Heart left ventricle (tissue), 13 donors: ENCODE results near the gene MED12.

Experiments used
- POLR2A ChIP-seq, 2 donors: fragments of 450-650 bp; IDR thresholded peaks; one replicate each; pipeline ENCODE4 v1.6.1; 2017; ENCODE audit warnings: antibody characterized with exemption in 2 of 2, mild to moderate bottlenecking in 2 of 2, moderate library complexity in 2 of 2
- TF ChIP-seq, protein P1 (sequence below), 12 donors: fragments of 200-600 bp; sonication (generic) in 4 of 12; IDR thresholded peaks; one replicate each; pipeline versions ENCODE4 v1.5.0 to v1.8.0; 2018 to 2022; ENCODE audit warnings: antibody characterized with exemption in 12 of 12, mild to moderate bottlenecking in 5 of 12
- donor health status: ischemic (EF 13 %, LVEDD 7.1; RV severe dilation, severe dysfunction).
- donor health status: DM: no; HTN: yes; CAD: no.
- donor health status: DM: no; HTN: no; CAD: no.
- donor health status: ischemic (EF 25% LVEDD 6.9; RV normal size, moderate dysfunction).
- donor health status: ischemic (EF 25% LVEDD 5.7; RV mildly dilated, moderate dysfunction).
- donor health status: ischemic (EF 35%, LVEDD 5.7; RV mildly dilated, moderate dysfunction).
- donor health status: nonischemic (EF 11% LVEDD 7.7; RV severe dilation, severe dysfunction).
- donor health status: DM: yes; HTN: yes; CAD: no.
- donor health status: PGD.
- donor health status: ischemic (EF 29% LVEDD 5.4; RV normal size, mild dysfunction).
- donor health status: nonischemic (EF 23%, LVEDD 6.1; RV moderate dilation, normal function).

DNA sequence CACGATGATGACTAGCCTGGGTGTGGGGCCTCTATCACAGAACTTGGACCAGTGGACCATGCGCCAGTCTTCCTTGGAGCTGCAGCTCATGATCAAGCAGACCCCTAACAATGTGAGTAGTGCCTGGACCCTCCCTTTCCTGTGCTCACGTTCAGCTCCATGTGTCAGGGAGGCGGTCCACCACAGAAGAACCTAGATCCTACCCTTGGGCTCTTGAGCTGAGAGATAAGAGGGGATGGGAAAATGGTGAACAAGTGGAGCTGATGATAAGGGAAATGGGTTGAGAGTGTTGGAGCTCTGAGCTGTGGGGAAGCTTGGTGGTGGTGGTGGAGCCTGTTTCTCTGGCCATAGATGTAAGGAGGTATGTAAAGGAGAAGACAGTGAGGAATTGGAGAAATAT lies 13.1 kb downstream of the MED12 start:
- TF ChIP-seq, protein P1, sequence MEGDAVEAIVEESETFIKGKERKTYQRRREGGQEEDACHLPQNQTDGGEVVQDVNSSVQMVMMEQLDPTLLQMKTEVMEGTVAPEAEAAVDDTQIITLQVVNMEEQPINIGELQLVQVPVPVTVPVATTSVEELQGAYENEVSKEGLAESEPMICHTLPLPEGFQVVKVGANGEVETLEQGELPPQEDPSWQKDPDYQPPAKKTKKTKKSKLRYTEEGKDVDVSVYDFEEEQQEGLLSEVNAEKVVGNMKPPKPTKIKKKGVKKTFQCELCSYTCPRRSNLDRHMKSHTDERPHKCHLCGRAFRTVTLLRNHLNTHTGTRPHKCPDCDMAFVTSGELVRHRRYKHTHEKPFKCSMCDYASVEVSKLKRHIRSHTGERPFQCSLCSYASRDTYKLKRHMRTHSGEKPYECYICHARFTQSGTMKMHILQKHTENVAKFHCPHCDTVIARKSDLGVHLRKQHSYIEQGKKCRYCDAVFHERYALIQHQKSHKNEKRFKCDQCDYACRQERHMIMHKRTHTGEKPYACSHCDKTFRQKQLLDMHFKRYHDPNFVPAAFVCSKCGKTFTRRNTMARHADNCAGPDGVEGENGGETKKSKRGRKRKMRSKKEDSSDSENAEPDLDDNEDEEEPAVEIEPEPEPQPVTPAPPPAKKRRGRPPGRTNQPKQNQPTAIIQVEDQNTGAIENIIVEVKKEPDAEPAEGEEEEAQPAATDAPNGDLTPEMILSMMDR (IDR thresholded peaks at IDR 0.05), result no peak
- TF ChIP-seq POLR2A (IDR thresholded peaks at IDR 0.05), result no peak
